Esophagus muscularis mucosa (tissue), 4 donors: ENCODE measurements around the gene OR5B2. TPM values are rescaled to one million over a fixed set of nuclear protein-coding genes. Genes with fewer than 3 reads are reported as not detected.

ENCODE experiments used
- DNase-seq: peaks from one replicate; pipeline ENCODE4 v3.0.0-alpha.2; 2017; ENCODE audit errors: extremely low spot score
- H3K27ac ChIP-seq, 4 donors: fragments of 200-600 bp; sonication (generic); replicated peaks in 1 of 4; 1 replicate in 3 of 4; 2 replicates in 1 of 4; pipeline ENCODE4 v1.5.1; 2016 to 2019; ENCODE audit warnings: mild to moderate bottlenecking in 1 of 4
- H3K27me3 ChIP-seq, 4 donors: fragments of 200-600 bp; sonication (generic); one replicate each; pipeline versions ENCODE4 v1.5.1 to v1.6.0; 2016 to 2019
- H3K36me3 ChIP-seq, 4 donors: fragments of 200-600 bp; sonication (generic); one replicate each; pipeline ENCODE4 v1.5.1; 2016 to 2019
- H3K4me1 ChIP-seq, 4 donors: fragments of 200-600 bp; sonication (generic); one replicate each; pipeline ENCODE4 v1.5.1; 2016 to 2019
- H3K4me3 ChIP-seq, 4 donors: fragments of 200-600 bp; sonication (generic); 1 replicate in 2 of 4; 2 replicates in 2 of 4; pipeline ENCODE4 v1.5.1; 2016 to 2019; ENCODE audit warnings: mild to moderate bottlenecking in 4 of 4, moderate library complexity in 1 of 4
- H3K9me3 ChIP-seq, 4 donors: fragments of 200-600 bp; sonication (generic); 1 replicate in 3 of 4; 2 replicates in 1 of 4; pipeline ENCODE4 v1.5.1; 2016 to 2019
- CTCF ChIP-seq, 3 experiments: fragments of 200-600 bp in 2 of 3; fragments of 450-650 bp in 1 of 3; sonication (generic) in 2 of 3; IDR thresholded peaks; one replicate each; pipeline ENCODE4 v1.5.1; 2017 to 2019; ENCODE audit warnings: antibody characterized with exemption in 3 of 3, mild to moderate bottlenecking in 2 of 3, moderate library complexity in 1 of 3
- EP300 ChIP-seq: sonication (generic); formaldehyde crosslinking; IDR thresholded peaks from one replicate; pipeline ENCODE4 v1.6.1; 2017; ENCODE audit warnings: antibody characterized with exemption
- POLR2A ChIP-seq: fragments of 450-650 bp; IDR thresholded peaks from one replicate; pipeline ENCODE4 v1.6.1; 2017; ENCODE audit warnings: antibody characterized with exemption, moderate library complexity, mild to moderate bottlenecking, low read depth
- POLR2AphosphoS5 ChIP-seq, 2 donors: sonication (generic); formaldehyde crosslinking; IDR thresholded peaks; one replicate each; pipeline ENCODE4 v1.6.1; 2017; ENCODE audit warnings: antibody characterized with exemption in 2 of 2
- WGBS: methylation state at CpG from one replicate; pipeline ENCODE4 v1.1.5; 2018; 5-methylcytosine and 5-hydroxymethylcytosine counted together
- intact Hi-C: fragments of 100-400 bp; cut with DNase I; formaldehyde crosslinking; loops from one replicate; pipeline ENCODE4 v1.15.1; 2023
- total RNA-seq, 4 donors: library from RNA; depleted of rRNA; stranded (reverse); fragments of >200 nt; gene quantifications; one replicate each; pipeline versions ENCODE4 v1.1.0 to v1.2.1, GENCODE V29; 2016

The OR5B2 gene
- not detected for total RNA-seq

GRCh38 chr11:58428021-58428420 is at the start of gene OR5B2:
OR5B2 (minus strand) TSS chr11:58428121; CDS start chr11:58423261, 4,860 bp downstream.
- Histone ChIP-seq H3K4me1 (no peaks in the 10 kb centered on the region), H3K27ac (no peak within 1 kb of the TSS), H3K4me3 (no peak within 1 kb of the TSS), H3K9me3 (peaks cover 0 to 13% (median 0%) of the 10 kb centered on the region in 4 donors), H3K36me3 (no peaks in the 10 kb centered on the region), H3K27me3 (peaks cover 0 to 5% (median 0%) of the 10 kb centered on the region in 4 donors)
- DNase-seq = no peak
- intact Hi-C loops = no loop called here
- TF ChIP-seq POLR2AphosphoS5 (IDR thresholded peaks at IDR 0.05) (no peak), POLR2A (no peak), CTCF (IDR thresholded peaks at IDR 0.05) (no peak), EP300 (no peak)
- WGBS = 80% methylated on average over 3 of the region's 3 CpGs

GRCh38 chr11:58471892-58472291 is 44.0 kb upstream of the OR5B2 start:
- Histone ChIP-seq H3K4me3 (no peak overlapping the region), H3K27ac (no peak overlapping the region), H3K4me1 (no peaks in the 10 kb centered on the region), H3K9me3 (peaks cover 0 to 26% (median 12%) of the 10 kb centered on the region in 4 donors), H3K27me3 (no peaks in the 10 kb centered on the region), H3K36me3 (no peaks in the 10 kb centered on the region)
- no peak for DNase-seq
- TF ChIP-seq POLR2AphosphoS5 (IDR thresholded peaks at IDR 0.05) = no peak
- intact Hi-C loops = no loop called here

GRCh38 chr11:58466293-58466692 is 38.4 kb upstream of the OR5B2 start:
- intact Hi-C loops = no loop called here
- DNase-seq = no peak
- Histone ChIP-seq H3K27me3 (no peaks in the 10 kb centered on the region), H3K4me3 (no peak overlapping the region), H3K4me1 (no peaks in the 10 kb centered on the region), H3K9me3 (peaks cover 0 to 14% (median 6%) of the 10 kb centered on the region in 4 donors), H3K36me3 (no peaks in the 10 kb centered on the region), H3K27ac (no peak overlapping the region)
- TF ChIP-seq EP300 = no peak
- no peak for TF ChIP-seq CTCF (IDR thresholded peaks at IDR 0.05)
- no peak for TF ChIP-seq POLR2A
- WGBS = 74% methylated on average over 1 of the region's 1 CpG

- TF ChIP-seq CTCF (IDR thresholded peaks at IDR 0.05) (no peak), POLR2A (no peak), EP300 (no peak), POLR2AphosphoS5 (IDR thresholded peaks at IDR 0.05) (no peak)
- DNase-seq = no peak
- 56% methylated on average over 3 of the region's 3 CpGs for WGBS
- no peak overlapping the region for H3K4me3 ChIP-seq
- H3K4me1 ChIP-seq = no peaks in the 10 kb centered on the region
- H3K27me3 ChIP-seq = no peaks in the 10 kb centered on the region
- peaks cover 0 to 11% (median 4%) of the 10 kb centered on the region in 4 donors for H3K9me3 ChIP-seq
- H3K36me3 ChIP-seq = no peaks in the 10 kb centered on the region
- intact Hi-C loops = no loop called here
- H3K27ac ChIP-seq = no peak overlapping the region
These were observed 37.8 kb upstream of the OR5B2 start for GRCh38 chr11:58465690-58466089.

- Histone ChIP-seq H3K27ac (no peak overlapping the region), H3K4me3 (no peak overlapping the region), H3K4me1 (no peaks in the 10 kb centered on the region), H3K9me3 (peaks cover 0 to 26% (median 4%) of the 10 kb centered on the region in 4 donors), H3K36me3 (no peaks in the 10 kb centered on the region), H3K27me3 (no peaks in the 10 kb centered on the region)
- WGBS = 41% methylated on average over 3 of the region's 3 CpGs
- DNase-seq = no peak
- TF ChIP-seq POLR2AphosphoS5 (IDR thresholded peaks at IDR 0.05) (no peak), POLR2A (no peak)
- intact Hi-C loops = no loop called here
These were observed 23.7 kb upstream of the OR5B2 start for GRCh38 chr11:58451585-58451984.

- 72% methylated on average over 4 of the region's 6 CpGs for WGBS
- no peak overlapping the region for H3K27ac ChIP-seq
- TF ChIP-seq CTCF (IDR thresholded peaks at IDR 0.05) (no peak), POLR2A (no peak), EP300 (no peak), POLR2AphosphoS5 (IDR thresholded peaks at IDR 0.05) (no peak)
- DNase-seq = no peak
- peaks cover 0 to 50% (median 17%) of the 10 kb centered on the region in 4 donors for H3K9me3 ChIP-seq
- no peaks in the 10 kb centered on the region for H3K4me1 ChIP-seq
- intact Hi-C loops = no loop called here
- H3K27me3 ChIP-seq = no peaks in the 10 kb centered on the region
- no peak overlapping the region for H3K4me3 ChIP-seq
- H3K36me3 ChIP-seq = no peaks in the 10 kb centered on the region
These were observed 18.4 kb upstream of the OR5B2 start for GRCh38 chr11:58446294-58446693.
